A549 (cell line): ENCODE data around the gene ACAN. TPM values are rescaled to one million over a fixed set of nuclear protein-coding genes. Genes with fewer than 3 reads are reported as not detected.

Experiments used
- ATAC-seq, 2 experiments: fragments of 200-7000 bp in 1 of 2; fragments of >200 bp in 1 of 2; cut with Nextera tagmentation in 1 of 2; cut with Tn5 transposase in 1 of 2; 3 replicates each; pipeline versions ENCODE4 v1.8.0 to v1.9.1; 2018 to 2020; ENCODE audit warnings: mild to moderate bottlenecking in 1 of 2, moderate library complexity in 1 of 2
- CTCF ChIA-PET: fragments of 300-600 bp; sonication (Branson Sonifier 250); formaldehyde crosslinking; extraction: SDS; loops from one replicate; lab custom pipeline; 2021; ENCODE audit warnings: antibody characterized with exemption, inconsistent platforms; lab: Yijun Ruan, JAX
- POLR2A ChIA-PET: fragments of 350-600 bp; formaldehyde crosslinking; extraction: SDS; loops from one replicate; lab custom pipeline; 2021; ENCODE audit warnings: antibody characterized with exemption, inconsistent platforms; lab: Yijun Ruan, JAX
- DNase-seq, 2 experiments: peaks; one replicate each; pipeline versions ENCODE4 v3.0.0 to v3.0.0-alpha.2; 2011 to 2016; ENCODE audit warnings: low read depth in 1 of 2, low spot score in 1 of 2
- FAIRE-seq: peaks from 2 replicates; lab custom pipeline; 2011; peaks lifted over from hg19 to GRCh38; lab: Jason Lieb, UNC
- H3K27ac ChIP-seq, 2 experiments: fragments of >200 bp; sonication (Bioruptor Twin); formaldehyde crosslinking; 3 replicates each; pipeline ENCODE4 v1.5.1; 2016 to 2017
- H3K4me1 ChIP-seq: fragments of >200 bp; sonication (Bioruptor Twin); formaldehyde crosslinking; 3 replicates; pipeline ENCODE4 v1.6.1; 2016
- H3K4me2 ChIP-seq: fragments of >200 bp; sonication (Bioruptor Twin); formaldehyde crosslinking; 3 replicates; pipeline ENCODE4 v1.6.1; 2016
- H3K4me3 ChIP-seq: fragments of >200 bp; sonication (Bioruptor Twin); formaldehyde crosslinking; 3 replicates; pipeline ENCODE4 v1.5.1; 2016
- H3K9me3 ChIP-seq: fragments of >200 bp; sonication (Bioruptor Twin); formaldehyde crosslinking; 3 replicates; pipeline ENCODE4 v1.6.1; 2016
- BHLHE40 ChIP-seq: IDR thresholded peaks from 2 replicates; pipeline ENCODE4 v1.6.1; 2012; ENCODE audit warnings: low read depth, low read length, inconsistent platforms
- CBX2 ChIP-seq: fragments of 200-600 bp; sonication (generic); IDR thresholded peaks from 2 replicates; pipeline ENCODE4 v1.6.1; 2016; ENCODE audit warnings: low read depth, mild to moderate bottlenecking, borderline replicate concordance
- CEBPB ChIP-seq, 2 experiments: fragments of >200 bp in 1 of 2; sonication (Bioruptor Twin) in 1 of 2; formaldehyde crosslinking in 1 of 2; IDR thresholded peaks; 2 replicates each; pipeline ENCODE4 v1.6.1; 2012 to 2016
- CHD2 ChIP-seq: fragments of 150-350 bp; IDR thresholded peaks from 2 replicates; pipeline ENCODE4 v1.6.1; 2014; ENCODE audit warnings: low read length; ENCODE audit not compliant: partially characterized antibody
- CTCF ChIP-seq: fragments of >200 bp; sonication (Bioruptor Twin); formaldehyde crosslinking; IDR thresholded peaks from 3 replicates; pipeline ENCODE4 v1.5.1; 2016
- EP300 ChIP-seq, 2 experiments: fragments of >200 bp; sonication (Bioruptor Twin); formaldehyde crosslinking; IDR thresholded peaks; 2 replicates in 1 of 2; 3 replicates in 1 of 2; pipeline ENCODE4 v1.6.1; 2016 to 2017
- FOSB ChIP-seq: fragments of 250-450 bp; sonication (Bioruptor Pico); IDR thresholded peaks from 2 replicates; pipeline ENCODE4 v1.5.0; 2020; ENCODE audit warnings: mild to moderate bottlenecking, moderate library complexity
- FOXS1 ChIP-seq: fragments of 250-450 bp; sonication (Bioruptor Pico); IDR thresholded peaks from 2 replicates; pipeline ENCODE4 v1.5.0; 2020; ENCODE audit warnings: mild to moderate bottlenecking, moderate library complexity
- GATA3 ChIP-seq: IDR thresholded peaks from 2 replicates; pipeline ENCODE4 v1.6.1; 2012; ENCODE audit warnings: borderline replicate concordance
- HDAC2 ChIP-seq: fragments of 200-600 bp; sonication (generic); IDR thresholded peaks from 2 replicates; pipeline ENCODE4 v1.6.1; 2016
- HEYL ChIP-seq: fragments of 250-450 bp; sonication (Bioruptor Pico); IDR thresholded peaks from 2 replicates; pipeline ENCODE4 v1.8.0; 2021; ENCODE audit warnings: mild to moderate bottlenecking, moderate library complexity
- HOXA7 ChIP-seq: fragments of 250-450 bp; sonication (Bioruptor Pico); IDR thresholded peaks from 2 replicates; pipeline ENCODE4 v1.5.0; 2020; ENCODE audit warnings: mild to moderate bottlenecking, moderate library complexity
- JUN ChIP-seq, 2 experiments: fragments of >200 bp; sonication (Bioruptor Twin); formaldehyde crosslinking; IDR thresholded peaks; 2 replicates in 1 of 2; 3 replicates in 1 of 2; pipeline ENCODE4 v1.6.1; 2016 to 2017
- MAFK ChIP-seq: fragments of 450-650 bp; IDR thresholded peaks from 2 replicates; pipeline ENCODE4 v1.6.1; 2014; ENCODE audit not compliant: partially characterized antibody
- MAZ ChIP-seq: fragments of 150-350 bp; IDR thresholded peaks from 2 replicates; pipeline ENCODE4 v1.6.1; 2014; ENCODE audit warnings: antibody characterized with exemption, low read depth, low read length, borderline replicate concordance
- MYC ChIP-seq: IDR thresholded peaks from 2 replicates; pipeline ENCODE4 v1.6.1; 2012; ENCODE audit warnings: mild to moderate bottlenecking, inconsistent platforms, low read length, improper control_type of control experiment, borderline replicate concordance
- NPAS2 ChIP-seq: fragments of 250-450 bp; sonication (Bioruptor Pico); IDR thresholded peaks from 2 replicates; pipeline ENCODE4 v1.8.0; 2022; ENCODE audit warnings: mild to moderate bottlenecking, moderate library complexity, borderline replicate concordance
- PHF8 ChIP-seq: fragments of 200-600 bp; sonication (generic); IDR thresholded peaks from 2 replicates; pipeline ENCODE4 v1.6.1; 2016; ENCODE audit warnings: low read depth, mild to moderate bottlenecking, antibody characterized with exemption, moderate library complexity, borderline replicate concordance
- SREBF2 ChIP-seq: fragments of 450-650 bp; IDR thresholded peaks from 2 replicates; pipeline ENCODE4 v1.6.1; 2014; ENCODE audit warnings: mild to moderate bottlenecking, moderate library complexity
- TFCP2L1 ChIP-seq: fragments of 250-450 bp; sonication (Bioruptor Pico); IDR thresholded peaks from 2 replicates; pipeline ENCODE4 v1.5.0; 2021; ENCODE audit warnings: mild to moderate bottlenecking
- TP53 ChIP-seq: fragments of 250-450 bp; sonication (Bioruptor Pico); IDR thresholded peaks from 2 replicates; pipeline ENCODE4 v1.5.0; 2021; ENCODE audit warnings: mild to moderate bottlenecking, moderate library complexity
- WGBS: methylation state at CpG from one replicate; pipeline ENCODE4 v1.1.6; 2017; ENCODE audit errors: missing lambda C conversion rate; 5-methylcytosine and 5-hydroxymethylcytosine counted together
- polyA plus RNA-seq, 4 experiments: library from polyadenylated mRNA; depleted of rRNA in 3 of 4; stranded (reverse); fragments of >200 nt; fragmentation: RNase III in 1 of 4; extraction: RNeasy Plus Mini Kit Qiagen cat#74134 plus additional on column Dnase treatment in 1 of 4; gene quantifications; 2 replicates in 3 of 4; 3 replicates in 1 of 4; pipeline ENCODE4 v1.2.3, GENCODE V29; 2011 to 2017
- TF ChIP-seq, protein P1 (sequence below): fragments of >200 bp; sonication (Bioruptor Twin); formaldehyde crosslinking; IDR thresholded peaks from 2 replicates; pipeline ENCODE4 v1.6.1; 2016
- TF ChIP-seq, protein P2 (sequence below): IDR thresholded peaks from 2 replicates; pipeline ENCODE4 v1.6.1; 2012; ENCODE audit warnings: low read depth, borderline replicate concordance
- TF ChIP-seq, protein P3 (sequence below): fragments of 150-350 bp; IDR thresholded peaks from 2 replicates; pipeline ENCODE4 v1.6.1; 2014; ENCODE audit warnings: low read depth, mild to moderate bottlenecking, low read length

The ACAN gene
- polyA plus RNA-seq, 2 of the 4 experiments (the other 2 are of a cell fraction) = 0.01 TPM; not detected in 1

DNA sequence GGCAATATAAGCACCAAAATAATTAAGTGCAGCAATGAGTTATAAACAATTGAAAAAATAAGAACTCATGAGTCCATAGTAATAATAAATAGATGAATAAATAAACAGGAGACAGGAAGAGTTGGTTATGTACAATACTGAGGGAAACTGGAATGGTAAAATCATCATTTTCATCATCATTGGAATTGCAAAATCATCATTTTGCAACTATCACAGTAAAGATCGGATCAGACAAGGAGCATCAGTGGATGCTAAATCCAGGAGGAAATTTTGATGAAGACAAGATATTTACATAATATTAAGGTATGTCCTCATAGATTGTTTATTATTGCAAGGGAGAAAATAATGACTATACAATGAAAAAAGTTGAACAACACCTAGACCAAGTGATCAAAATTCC lies 38.8 kb upstream of the ACAN start:
- POLR2A ChIA-PET = no interaction called here
- CTCF ChIA-PET = no interaction called here
- FAIRE-seq = no peak
- H3K4me2 ChIP-seq = no peak overlapping the region
- no peaks in the 10 kb centered on the region for H3K4me1 ChIP-seq
- H3K4me3 ChIP-seq = no peak overlapping the region
- ATAC-seq = no peak
- DNase-seq = no peak
- no peak overlapping the region for H3K27ac ChIP-seq
- H3K9me3 ChIP-seq = peaks cover 22% of the 10 kb centered on the region
- WGBS = 3% methylated on average over 1 of the region's 1 CpG
- TF ChIP-seq SREBF2 (no peak), MAFK (peak; percentile 71), TP53 (no peak), PHF8 (no peak), EP300 (IDR thresholded peaks at IDR 0.05) (no peak)

DNA sequence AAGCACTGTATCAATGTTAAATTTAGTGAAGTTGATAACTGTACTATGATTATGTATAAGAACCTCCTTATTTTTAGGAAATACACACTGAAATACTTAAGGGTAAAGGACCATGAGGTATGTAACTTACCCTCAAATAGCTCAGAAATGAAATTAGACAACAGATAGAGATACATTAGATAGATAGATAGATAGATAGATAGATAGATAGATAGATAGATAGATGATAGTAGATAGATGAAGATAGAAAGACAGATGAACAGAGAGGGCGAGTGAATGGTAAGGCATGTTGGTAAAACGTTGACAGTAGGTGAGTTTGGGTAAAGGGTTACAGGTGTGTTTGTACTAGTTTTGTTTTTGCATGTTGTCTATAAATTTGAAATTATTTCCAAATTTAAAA lies 38.0 kb upstream of the ACAN start:
- POLR2A ChIA-PET = no interaction called here
- Histone ChIP-seq H3K27ac (no peak overlapping the region), H3K4me1 (no peaks in the 10 kb centered on the region), H3K4me3 (no peak overlapping the region), H3K4me2 (no peak overlapping the region), H3K9me3 (peaks cover 29% of the 10 kb centered on the region)
- TF ChIP-seq HOXA7 (CRISPR knock-in tag) = no peak
- DNase-seq (no peak), FAIRE-seq (peak; percentile 13), ATAC-seq (no peak)
- WGBS = 4% methylated on average over 2 of the region's 2 CpGs
- CTCF ChIA-PET = no interaction called here

DNA sequence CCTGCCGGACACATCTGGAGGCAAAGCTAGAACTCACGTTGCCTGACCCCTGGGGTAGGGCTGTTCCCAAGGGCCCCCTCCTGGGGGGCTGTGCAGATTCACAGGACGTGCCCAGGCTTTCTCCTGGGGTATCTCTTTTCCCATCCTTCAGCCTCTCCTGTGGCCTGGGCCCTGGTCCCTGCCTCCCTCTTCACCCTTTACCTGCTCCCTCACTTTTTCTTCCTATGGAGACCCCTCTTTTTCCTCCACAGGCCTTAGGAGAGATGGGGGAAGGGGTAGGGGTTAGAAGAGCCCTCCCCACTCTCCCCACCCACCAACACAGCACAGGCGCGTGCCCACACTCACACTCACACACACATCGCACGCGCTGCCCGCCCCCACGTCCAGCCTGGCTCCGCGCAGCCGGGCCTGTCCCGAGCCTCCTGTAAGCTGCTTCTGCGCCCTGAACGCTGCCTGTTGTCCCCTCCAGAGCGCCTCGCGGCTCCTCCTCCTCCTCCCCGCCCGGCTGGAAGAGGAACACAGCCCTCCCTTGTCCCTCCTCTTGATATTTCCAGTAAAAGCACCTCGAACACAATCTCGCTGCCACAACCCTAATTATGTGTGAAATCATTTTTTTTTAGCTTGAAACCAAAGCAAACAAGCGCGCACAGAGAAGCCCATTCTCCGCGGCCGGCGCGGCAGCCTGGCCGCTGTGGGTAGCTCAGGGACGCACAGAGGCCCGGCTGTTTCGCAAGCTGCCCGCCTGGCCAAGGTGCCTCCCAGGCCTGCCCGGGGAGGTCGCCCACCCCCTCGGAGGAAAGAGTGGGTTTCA lies 33.9 kb upstream of the ACAN start:
- no peak overlapping the region for H3K4me3 ChIP-seq
- POLR2A ChIA-PET = no interaction called here
- DNase-seq = no peak
- H3K4me1 ChIP-seq = no peaks in the 10 kb centered on the region
- no peak for FAIRE-seq
- H3K9me3 ChIP-seq = peaks cover 26% of the 10 kb centered on the region; the same call in 2 of the 3 replicates
- TF ChIP-seq MAZ = no peak
- TF ChIP-seq CHD2 = no peak
- no peak overlapping the region for H3K27ac ChIP-seq
- 31% methylated on average over 37 of the region's 38 CpGs for WGBS
- peak overlapping the region; percentile 24; the same call in 2 of the 3 replicates for H3K4me2 ChIP-seq
- CTCF ChIA-PET = interaction anchor here (0.6 to 1.4 kb wide), 3 partner anchors 31 to 369 kb away, joined by 3 to 4 read pairs (median 4); no protein-coding TSS in a partner anchor
- ATAC-seq = peak; percentile 41 to 61; a peak in 4 of 6 replicates

- no peak for ATAC-seq
- POLR2A ChIA-PET = no interaction called here
- CTCF ChIA-PET = interaction anchor here (1.1 kb wide), 1 partner anchor 22 kb away, joined by 3 read pairs; no protein-coding TSS in a partner anchor
- Histone ChIP-seq H3K27ac (no peak overlapping the region), H3K4me2 (no peak overlapping the region), H3K4me3 (no peak overlapping the region), H3K4me1 (no peaks in the 10 kb centered on the region), H3K9me3 (peaks cover 27% of the 10 kb centered on the region)
- FAIRE-seq = no peak
- TF ChIP-seq TFCP2L1 (CRISPR knock-in tag) (no peak), MAFK (no peak)
- no peak for DNase-seq
- 48% methylated on average over 4 of the region's 4 CpGs for WGBS
Observed at GRCh38 chr15:88775776-88776175, 27.5 kb upstream of the ACAN start.

DNA sequence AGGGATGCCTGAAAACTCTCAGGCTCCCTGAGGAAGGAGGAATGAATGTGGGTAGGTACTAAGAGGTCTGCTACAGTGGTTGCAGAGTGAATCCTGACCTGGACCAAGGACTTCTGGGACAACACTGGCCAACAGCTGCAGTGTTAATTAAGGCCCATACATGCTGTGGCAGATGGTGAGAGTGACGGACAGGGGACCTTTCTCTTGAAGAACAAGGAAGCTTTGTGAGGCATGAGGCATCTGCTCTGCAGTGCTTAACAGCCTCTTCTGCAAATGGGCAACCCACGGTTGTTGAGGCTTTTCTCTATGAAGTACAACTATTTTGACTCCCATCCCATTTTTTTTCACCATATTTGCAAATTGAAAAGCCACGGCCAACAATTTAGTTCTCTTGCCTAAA lies 26.6 kb upstream of the ACAN start:
- ATAC-seq (no peak; a peak in 2 of 6 replicates), FAIRE-seq (no peak), DNase-seq (no peak)
- Histone ChIP-seq H3K27ac (no peak overlapping the region), H3K4me2 (no peak overlapping the region), H3K4me1 (no peaks in the 10 kb centered on the region), H3K4me3 (no peak overlapping the region), H3K9me3 (peaks cover 21% of the 10 kb centered on the region)
- WGBS = 15% methylated on average over 3 of the region's 3 CpGs
- POLR2A ChIA-PET = no interaction called here
- CTCF ChIA-PET = interaction anchor here (1.1 kb wide), 1 partner anchor 21 kb away, joined by 3 read pairs; no protein-coding TSS in a partner anchor
- TF ChIP-seq NPAS2 (CRISPR knock-in tag) (no peak), MYC (no peak), CEBPB (IDR thresholded peaks at IDR 0.05) (no peak), HDAC2 (no peak), FOSB (CRISPR knock-in tag) (no peak), GATA3 (no peak), TFCP2L1 (CRISPR knock-in tag) (no peak), CTCF (no peak), CBX2 (no peak), JUN (IDR thresholded peaks at IDR 0.05) (no peak), HEYL (no peak), FOXS1 (CRISPR knock-in tag) (no peak), BHLHE40 (no peak)
- TF ChIP-seq, protein P1, sequence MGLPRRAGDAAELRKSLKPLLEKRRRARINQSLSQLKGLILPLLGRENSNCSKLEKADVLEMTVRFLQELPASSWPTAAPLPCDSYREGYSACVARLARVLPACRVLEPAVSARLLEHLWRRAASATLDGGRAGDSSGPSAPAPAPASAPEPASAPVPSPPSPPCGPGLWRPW = no peak
- TF ChIP-seq, protein P2, sequence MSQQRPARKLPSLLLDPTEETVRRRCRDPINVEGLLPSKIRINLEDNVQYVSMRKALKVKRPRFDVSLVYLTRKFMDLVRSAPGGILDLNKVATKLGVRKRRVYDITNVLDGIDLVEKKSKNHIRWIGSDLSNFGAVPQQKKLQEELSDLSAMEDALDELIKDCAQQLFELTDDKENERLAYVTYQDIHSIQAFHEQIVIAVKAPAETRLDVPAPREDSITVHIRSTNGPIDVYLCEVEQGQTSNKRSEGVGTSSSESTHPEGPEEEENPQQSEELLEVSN = no peak
- TF ChIP-seq, protein P3, sequence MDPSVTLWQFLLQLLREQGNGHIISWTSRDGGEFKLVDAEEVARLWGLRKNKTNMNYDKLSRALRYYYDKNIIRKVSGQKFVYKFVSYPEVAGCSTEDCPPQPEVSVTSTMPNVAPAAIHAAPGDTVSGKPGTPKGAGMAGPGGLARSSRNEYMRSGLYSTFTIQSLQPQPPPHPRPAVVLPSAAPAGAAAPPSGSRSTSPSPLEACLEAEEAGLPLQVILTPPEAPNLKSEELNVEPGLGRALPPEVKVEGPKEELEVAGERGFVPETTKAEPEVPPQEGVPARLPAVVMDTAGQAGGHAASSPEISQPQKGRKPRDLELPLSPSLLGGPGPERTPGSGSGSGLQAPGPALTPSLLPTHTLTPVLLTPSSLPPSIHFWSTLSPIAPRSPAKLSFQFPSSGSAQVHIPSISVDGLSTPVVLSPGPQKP = no peak
